ENCODE data around the gene ZNF43. TPM values are rescaled to one million over a fixed set of nuclear protein-coding genes. Genes with fewer than 3 reads are reported as not detected.

ZNF43 gene
- polyA plus RNA-seq, 3 donors: 1.1 to 3.0 (median 3.0) TPM

DNA sequence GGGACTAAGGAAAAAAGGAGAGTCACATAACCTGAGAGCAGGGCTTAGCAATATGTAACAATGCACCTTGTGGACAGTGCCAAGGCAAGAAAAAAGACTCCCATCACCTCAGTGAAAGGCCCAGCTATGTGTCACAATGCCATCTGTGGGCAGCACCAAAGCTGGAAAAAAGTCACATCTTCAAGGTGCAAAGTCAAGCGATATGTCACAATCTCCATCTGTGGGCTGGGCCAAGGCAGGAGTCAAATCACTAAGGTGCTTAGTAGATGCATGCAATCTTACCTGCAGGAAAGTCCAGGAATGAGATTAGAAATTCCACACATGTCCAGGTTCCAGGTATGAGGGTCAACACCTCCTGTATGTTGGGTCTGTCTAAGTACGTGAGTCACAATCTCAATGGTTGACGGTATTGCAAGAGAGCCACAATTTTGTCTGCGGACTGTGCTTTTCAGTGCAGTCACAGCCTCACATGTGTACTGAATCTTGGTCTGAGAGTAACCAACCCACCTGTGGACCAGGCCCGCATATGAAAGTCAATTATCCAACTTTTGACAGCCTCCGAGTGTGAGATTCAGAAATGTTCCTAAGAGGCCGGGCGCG lies 14.8 kb upstream of the ZNF43 start:
- 75% methylated on average over 7 of the region's 9 CpGs for WGBS (ENCODE audit: insufficient coverage)
- peaks cover 14% of the 10 kb centered on the region for H3K79me2 ChIP-seq (ENCODE audit: insufficient read depth, low read length)
- Mint-ChIP-seq H3K36me3 (peaks cover 7 to 28% of the 10 kb centered on the region in 2 donors), H3K27me3 (ENCODE audit: low read depth in 3 of 3) (peaks cover 0 to 2% (median 0%) of the 10 kb centered on the region in 3 donors), H3K4me3 (peak overlapping the region in 1 of 2 donors; percentile 96), H3K27ac (no peak overlapping the region), H3K4me1 (peaks cover 11% of the 10 kb centered on the region), H3K9me3 (peaks cover 3 to 34% (median 27%) of the 10 kb centered on the region in 7 donors)
- H3K9me3 ChIP-seq (replicated peaks in 1 of 2; ENCODE audit: control insufficient read depth in 1 of 2, insufficient read depth in 1 of 2, low read length in 2 of 2): peaks cover under 1 to 19% of the 10 kb centered on the region in 2 donors
- peak overlapping the region; percentile 84 for H3K4me2 ChIP-seq (replicated peaks; ENCODE audit: extremely low read depth, low read length, poor library complexity, severe bottlenecking)
- H3K27me3 ChIP-seq (ENCODE audit: control insufficient read depth in 2 of 2, insufficient read depth in 2 of 2, low read length in 2 of 2): no peaks in the 10 kb centered on the region
- no peak overlapping the region for H3K9ac ChIP-seq (ENCODE audit: insufficient read depth, low read length, poor library complexity, severe bottlenecking)
- intact Hi-C loops (cut with micrococcal nuclease): loop anchor here in 1 of 2 donors (5.0 to 10.0 kb wide), 2 partner anchors 83 to 826 kb away; partner anchors contain the start of genes ZNF100 and ZNF430
- peaks cover 5 to 15% of the 10 kb centered on the region in 2 donors for H3K4me1 ChIP-seq (ENCODE audit: control insufficient read depth in 1 of 2, insufficient read depth in 2 of 2, low read length in 2 of 2)
- no peaks in the 10 kb centered on the region for H4K20me1 ChIP-seq (ENCODE audit: insufficient read depth, low read length)
- H3K4me3 ChIP-seq (replicated peaks in 1 of 3; ENCODE audit: low read depth in 2 of 3, low read length in 3 of 3): peak overlapping the region in 1 of 3 experiments; percentile 99
- peaks cover 0 to 12% of the 10 kb centered on the region in 2 donors for H3K36me3 ChIP-seq (replicated peaks in 1 of 2; ENCODE audit: control insufficient read depth in 1 of 2, insufficient read depth in 2 of 2, low read length in 2 of 2)
- H3K27ac ChIP-seq (ENCODE audit: low read depth in 1 of 2, low read length in 2 of 2): no peak overlapping the region
- TF ChIP-seq, protein P1, sequence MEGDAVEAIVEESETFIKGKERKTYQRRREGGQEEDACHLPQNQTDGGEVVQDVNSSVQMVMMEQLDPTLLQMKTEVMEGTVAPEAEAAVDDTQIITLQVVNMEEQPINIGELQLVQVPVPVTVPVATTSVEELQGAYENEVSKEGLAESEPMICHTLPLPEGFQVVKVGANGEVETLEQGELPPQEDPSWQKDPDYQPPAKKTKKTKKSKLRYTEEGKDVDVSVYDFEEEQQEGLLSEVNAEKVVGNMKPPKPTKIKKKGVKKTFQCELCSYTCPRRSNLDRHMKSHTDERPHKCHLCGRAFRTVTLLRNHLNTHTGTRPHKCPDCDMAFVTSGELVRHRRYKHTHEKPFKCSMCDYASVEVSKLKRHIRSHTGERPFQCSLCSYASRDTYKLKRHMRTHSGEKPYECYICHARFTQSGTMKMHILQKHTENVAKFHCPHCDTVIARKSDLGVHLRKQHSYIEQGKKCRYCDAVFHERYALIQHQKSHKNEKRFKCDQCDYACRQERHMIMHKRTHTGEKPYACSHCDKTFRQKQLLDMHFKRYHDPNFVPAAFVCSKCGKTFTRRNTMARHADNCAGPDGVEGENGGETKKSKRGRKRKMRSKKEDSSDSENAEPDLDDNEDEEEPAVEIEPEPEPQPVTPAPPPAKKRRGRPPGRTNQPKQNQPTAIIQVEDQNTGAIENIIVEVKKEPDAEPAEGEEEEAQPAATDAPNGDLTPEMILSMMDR (IDR thresholded peaks at IDR 0.05): no peak
- no peak for DNase-seq
- H2AFZ ChIP-seq (ENCODE audit: insufficient read depth, low read depth, low read length, poor library complexity, severe bottlenecking): peak overlapping the region; percentile 98

DNA sequence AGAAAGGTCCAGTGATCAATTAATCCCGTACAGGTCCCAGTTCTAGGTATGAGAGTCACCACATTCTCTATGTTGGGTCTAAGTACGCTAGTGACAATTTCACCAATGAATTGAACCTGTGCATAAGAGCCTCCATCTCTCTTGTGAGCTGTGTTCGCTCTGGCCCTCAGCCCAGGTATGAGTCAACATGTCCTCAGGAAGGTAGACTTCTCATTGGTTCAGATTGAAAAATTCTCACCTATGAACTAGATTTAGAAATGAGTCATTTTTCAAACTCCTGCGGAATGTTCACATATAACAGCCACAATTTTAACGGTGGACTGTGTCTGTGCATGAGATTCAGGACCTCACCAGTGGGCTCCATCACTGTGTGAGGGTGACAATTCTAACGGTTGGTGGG lies 12.7 kb upstream of the ZNF43 start:
- TF ChIP-seq, protein P1 (IDR thresholded peaks at IDR 0.05): no peak
- Mint-ChIP-seq H3K27me3 (ENCODE audit: low read depth in 3 of 3) (peaks cover 0 to 2% (median 0%) of the 10 kb centered on the region in 3 donors), H3K4me1 (peaks cover 11% of the 10 kb centered on the region), H3K9me3 (peaks cover 0 to 19% (median 13%) of the 10 kb centered on the region in 7 donors), H3K4me3 (no peak overlapping the region), H3K27ac (no peak overlapping the region), H3K36me3 (peaks cover 20 to 44% of the 10 kb centered on the region in 2 donors)
- 100% methylated on average over 2 of the region's 6 CpGs for WGBS (ENCODE audit: insufficient coverage)
- Histone ChIP-seq H3K4me3 (replicated peaks in 1 of 3; ENCODE audit: low read depth in 2 of 3, low read length in 3 of 3) (no peak overlapping the region), H3K27ac (ENCODE audit: low read depth in 1 of 2, low read length in 2 of 2) (no peak overlapping the region), H2AFZ (ENCODE audit: insufficient read depth, low read depth, low read length, poor library complexity, severe bottlenecking) (no peak overlapping the region), H4K20me1 (ENCODE audit: insufficient read depth, low read length) (no peaks in the 10 kb centered on the region), H3K79me2 (ENCODE audit: insufficient read depth, low read length) (peaks cover 14% of the 10 kb centered on the region), H3K4me2 (replicated peaks; ENCODE audit: extremely low read depth, low read length, poor library complexity, severe bottlenecking) (no peak overlapping the region), H3K4me1 (ENCODE audit: control insufficient read depth in 1 of 2, insufficient read depth in 2 of 2, low read length in 2 of 2) (peaks cover 5 to 15% of the 10 kb centered on the region in 2 donors), H3K27me3 (ENCODE audit: control insufficient read depth in 2 of 2, insufficient read depth in 2 of 2, low read length in 2 of 2) (no peaks in the 10 kb centered on the region), H3K9ac (ENCODE audit: insufficient read depth, low read length, poor library complexity, severe bottlenecking) (no peak overlapping the region), H3K9me3 (replicated peaks in 1 of 2; ENCODE audit: control insufficient read depth in 1 of 2, insufficient read depth in 1 of 2, low read length in 2 of 2) (peaks cover 0 to 11% of the 10 kb centered on the region in 2 donors), H3K36me3 (replicated peaks in 1 of 2; ENCODE audit: control insufficient read depth in 1 of 2, insufficient read depth in 2 of 2, low read length in 2 of 2) (peaks cover 0 to 29% of the 10 kb centered on the region in 2 donors)
- no peak for DNase-seq
- intact Hi-C loops (cut with micrococcal nuclease): no loop called here

Data from CD14-positive monocyte (primary cell).